GM19193 (cell line): ENCODE results near the gene KDM3B.

ENCODE experiments used
- POLR2A ChIP-seq: IDR thresholded peaks from 4 replicates; pipeline ENCODE4 v1.6.1; 2011; ENCODE audit not compliant: insufficient read depth, insufficient read length; ENCODE audit errors: extremely low read depth

Gene KDM3B

GRCh38 chr5:138435943-138436342 lies 83.5 kb downstream of the KDM3B start:
- TF ChIP-seq POLR2A = no peak

DNA sequence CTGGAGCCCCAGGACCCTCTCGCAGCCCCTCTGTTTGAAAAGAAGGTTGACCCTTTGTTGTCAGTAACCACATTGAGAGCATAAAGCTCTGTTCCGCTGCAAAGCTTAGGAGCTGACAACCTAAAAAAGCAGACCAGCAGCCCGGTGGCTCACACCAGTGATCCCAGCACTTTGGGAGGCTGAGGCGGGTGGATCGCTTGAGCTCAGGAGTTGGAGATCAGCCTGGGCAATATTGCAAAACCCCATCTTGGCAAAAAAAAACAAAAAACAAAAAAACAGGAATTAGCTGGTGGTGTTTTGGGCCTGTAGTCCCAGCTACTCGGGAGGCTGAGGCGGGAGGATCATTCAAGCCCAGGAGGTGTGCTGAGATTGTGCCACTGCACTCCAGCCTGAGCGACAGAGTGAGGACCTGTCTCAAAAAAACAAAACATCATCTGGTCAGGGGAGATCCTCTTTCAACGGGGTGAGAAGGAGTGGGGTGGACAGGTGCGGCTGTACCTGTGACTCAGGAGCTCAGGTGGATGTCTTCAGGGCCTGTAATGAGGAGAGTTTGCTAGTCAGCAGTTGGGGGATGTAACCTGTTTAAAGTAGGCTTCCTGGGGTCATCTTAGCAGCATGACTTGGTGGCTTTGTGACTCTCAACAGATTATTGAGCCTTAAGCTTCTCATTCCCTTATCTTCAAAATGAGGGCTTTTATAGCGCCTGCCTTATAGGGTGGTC lies 85.7 kb downstream of the KDM3B start:
- TF ChIP-seq POLR2A = no peak

GRCh38 chr5:138438724-138439476 lies 86.4 kb downstream of the KDM3B start, which contains the start of gene REEP2:
Gene REEP2, plus strand, starts transcription at chr5:138439057. Its CDS starts 152 bp downstream, at chr5:138439209.
- TF ChIP-seq POLR2A = no peak

GRCh38 chr5:138439477-138440158 lies 87.1 kb downstream of the KDM3B start:
- TF ChIP-seq POLR2A = no peak

DNA sequence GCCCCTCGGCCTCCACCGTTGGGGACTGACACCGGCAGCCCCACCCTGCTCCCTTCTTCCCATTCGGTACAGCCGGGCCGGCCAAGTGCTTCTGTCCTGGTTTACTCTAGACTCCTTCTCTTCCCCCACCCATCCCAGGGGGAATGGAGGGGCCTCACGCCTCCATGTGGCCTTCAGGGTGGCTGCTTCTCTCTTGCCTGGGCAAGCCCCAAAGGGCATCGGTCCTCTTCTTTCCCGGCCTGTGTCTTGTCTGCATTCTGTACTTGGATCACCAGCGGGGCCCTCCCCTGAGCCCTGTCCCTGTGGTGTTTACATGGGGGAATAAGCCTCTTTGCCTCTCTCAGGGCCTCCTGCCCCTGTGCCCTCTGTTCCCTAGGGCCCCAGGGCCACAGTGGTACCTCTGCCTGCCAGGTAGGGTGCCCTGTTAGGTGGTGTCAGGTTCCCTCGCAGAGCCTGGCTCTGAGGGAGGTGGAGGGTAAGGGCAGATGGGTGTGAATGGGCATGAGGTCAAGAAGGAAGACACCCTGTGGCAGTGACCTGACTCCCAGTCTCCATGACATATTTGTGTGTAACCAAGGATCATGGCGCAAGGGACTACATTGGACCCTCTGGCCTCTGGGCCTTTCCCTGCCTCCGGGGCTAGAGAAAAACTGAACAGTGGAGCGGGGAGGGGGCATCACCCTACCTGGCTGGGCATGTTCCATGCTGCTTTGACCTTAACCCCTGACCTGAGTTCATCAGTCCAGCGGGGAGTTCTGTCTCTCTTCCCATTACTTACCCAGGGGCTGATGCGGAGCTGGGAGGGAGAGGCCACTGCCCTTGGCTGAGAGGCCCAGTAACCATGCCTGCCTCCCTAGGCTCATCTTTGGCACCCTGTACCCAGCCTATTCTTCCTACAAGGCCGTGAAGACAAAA lies 87.9 kb downstream of the KDM3B start:
- TF ChIP-seq POLR2A = no peak

DNA sequence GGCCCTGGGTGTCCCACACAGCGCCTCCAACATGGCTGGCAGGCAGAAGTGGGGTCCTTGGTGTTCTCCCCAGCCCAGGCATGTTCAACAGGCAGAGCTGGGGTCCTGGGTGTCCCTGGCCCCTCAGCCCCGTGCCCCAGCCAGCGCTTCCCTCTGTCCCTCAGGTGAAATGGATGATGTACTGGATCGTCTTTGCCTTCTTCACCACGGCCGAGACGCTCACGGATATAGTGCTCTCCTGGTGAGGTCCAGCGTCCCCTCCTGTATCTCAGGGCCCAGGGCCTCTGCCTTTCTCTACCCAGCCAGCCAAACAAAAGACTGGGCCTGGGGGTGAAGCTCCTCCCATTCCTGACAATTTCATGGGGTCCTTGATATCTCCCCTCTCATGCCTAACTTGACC lies 88.7 kb downstream of the KDM3B start:
- TF ChIP-seq POLR2A = no peak

GRCh38 chr5:138444078-138444773 lies 91.7 kb downstream of the KDM3B start:
- TF ChIP-seq POLR2A = no peak

DNA sequence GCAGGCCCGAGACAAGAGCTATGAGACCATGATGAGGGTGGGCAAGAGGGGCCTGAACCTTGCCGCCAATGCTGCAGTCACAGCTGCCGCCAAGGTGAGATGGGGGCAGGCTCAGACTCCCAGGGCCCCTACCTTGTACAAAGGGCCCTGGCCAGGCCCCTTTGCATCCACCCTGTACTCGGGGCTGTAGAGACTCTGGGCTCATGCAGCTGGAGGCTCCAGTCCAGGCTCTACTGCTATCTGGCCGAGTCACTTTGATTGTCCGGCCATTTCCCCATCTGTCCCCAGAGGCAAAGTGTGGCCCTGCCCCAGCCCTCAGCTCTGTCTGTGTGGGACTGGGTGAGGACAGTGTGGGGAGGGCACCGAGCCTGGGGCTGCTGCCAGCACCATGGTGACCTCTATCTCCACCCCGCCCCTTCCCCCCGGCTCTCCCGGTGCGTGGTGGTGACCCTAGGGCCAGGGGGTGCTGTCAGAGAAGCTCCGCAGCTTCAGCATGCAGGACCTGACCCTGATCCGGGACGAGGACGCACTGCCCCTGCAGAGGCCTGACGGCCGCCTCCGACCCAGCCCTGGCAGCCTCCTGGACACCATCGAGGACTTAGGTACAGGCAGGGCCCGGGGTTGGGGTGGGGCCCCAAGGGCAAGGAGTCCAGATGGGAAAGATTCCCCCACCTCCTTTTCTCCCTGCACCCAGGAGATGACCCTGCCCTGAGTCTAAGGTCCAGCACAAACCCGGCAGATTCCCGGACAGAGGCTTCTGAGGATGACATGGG lies 92.5 kb downstream of the KDM3B start:
- no peak for TF ChIP-seq POLR2A

DNA sequence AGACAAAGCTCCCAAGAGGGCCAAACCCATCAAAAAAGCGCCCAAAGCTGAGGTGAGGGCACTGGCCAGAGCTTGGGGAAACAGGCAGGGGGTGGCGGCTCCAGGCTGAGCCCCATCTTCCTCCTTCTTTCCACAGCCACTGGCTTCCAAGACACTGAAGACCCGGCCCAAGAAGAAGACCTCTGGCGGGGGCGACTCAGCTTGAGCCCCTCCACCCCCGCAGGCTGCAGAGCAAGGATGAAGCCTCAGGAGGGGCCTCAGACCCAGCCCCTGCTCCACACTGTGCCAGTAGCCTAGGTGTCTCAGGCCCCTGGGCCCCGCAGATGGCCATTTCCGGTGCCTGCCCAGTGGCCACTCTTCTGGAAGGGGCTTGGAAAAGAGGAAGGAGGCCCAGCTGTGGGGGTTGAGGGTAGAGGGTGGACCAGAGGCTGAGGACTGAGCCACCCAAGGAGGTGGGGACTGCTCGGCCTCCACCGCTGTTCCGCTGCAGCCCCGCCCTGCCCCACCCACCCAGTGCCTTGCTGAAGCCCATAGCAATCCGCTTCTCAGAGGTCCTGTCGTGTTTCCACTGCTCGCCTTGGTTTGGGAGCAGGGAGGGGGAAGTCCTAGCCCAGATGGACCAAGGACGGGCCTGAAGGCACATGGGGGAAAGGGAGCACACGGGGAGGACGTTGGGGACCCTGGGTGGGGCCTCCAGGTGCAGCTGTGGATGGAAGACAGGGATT lies 93.2 kb downstream of the KDM3B start:
- no peak for TF ChIP-seq POLR2A

GRCh38 chr5:138448070-138448469 lies 95.6 kb downstream of the KDM3B start:
- no peak for TF ChIP-seq POLR2A

DNA sequence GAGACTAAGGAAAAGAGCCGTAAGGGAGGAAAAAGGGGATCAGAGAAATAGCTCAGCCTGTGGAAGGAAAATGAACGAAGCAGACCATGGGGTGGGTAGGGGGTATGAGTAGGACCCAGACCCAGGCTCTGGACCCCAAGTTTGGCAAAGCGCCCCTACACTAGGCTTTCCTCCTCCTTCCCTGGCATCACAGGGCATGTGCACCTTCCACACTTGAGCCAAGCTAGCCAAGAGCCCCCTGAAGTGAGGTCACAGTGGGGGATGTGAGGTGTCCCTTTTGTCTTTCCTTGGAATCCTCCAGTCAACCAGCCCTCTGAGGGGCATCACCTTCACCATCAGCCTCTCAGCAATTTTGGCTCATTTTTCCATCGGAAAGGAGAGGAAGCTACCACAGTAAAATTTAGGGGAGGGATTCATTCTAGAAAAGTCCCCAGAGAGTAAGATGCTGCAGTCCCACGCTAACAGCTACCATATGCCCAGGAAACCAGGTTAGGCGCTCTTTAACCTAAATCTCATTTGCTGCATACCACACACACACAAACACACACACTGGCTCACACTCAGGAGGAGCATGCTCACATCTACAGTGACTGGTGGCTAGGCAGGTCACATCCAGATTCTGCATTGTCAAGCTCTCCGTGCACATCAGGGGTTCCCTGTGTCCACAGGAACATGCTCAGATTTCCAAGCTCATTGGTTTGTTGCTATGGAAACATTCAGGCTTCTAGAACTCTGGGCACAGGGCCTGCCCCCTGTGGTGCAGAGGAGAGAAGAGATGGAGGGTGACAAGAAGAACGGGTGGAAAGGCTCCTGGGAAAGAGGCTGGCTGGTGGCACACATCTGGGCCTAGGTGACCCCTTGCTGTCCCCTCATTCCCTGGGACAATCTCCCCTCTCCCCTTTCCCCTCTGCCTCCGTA lies 96.3 kb downstream of the KDM3B start:
- no peak for TF ChIP-seq POLR2A

DNA sequence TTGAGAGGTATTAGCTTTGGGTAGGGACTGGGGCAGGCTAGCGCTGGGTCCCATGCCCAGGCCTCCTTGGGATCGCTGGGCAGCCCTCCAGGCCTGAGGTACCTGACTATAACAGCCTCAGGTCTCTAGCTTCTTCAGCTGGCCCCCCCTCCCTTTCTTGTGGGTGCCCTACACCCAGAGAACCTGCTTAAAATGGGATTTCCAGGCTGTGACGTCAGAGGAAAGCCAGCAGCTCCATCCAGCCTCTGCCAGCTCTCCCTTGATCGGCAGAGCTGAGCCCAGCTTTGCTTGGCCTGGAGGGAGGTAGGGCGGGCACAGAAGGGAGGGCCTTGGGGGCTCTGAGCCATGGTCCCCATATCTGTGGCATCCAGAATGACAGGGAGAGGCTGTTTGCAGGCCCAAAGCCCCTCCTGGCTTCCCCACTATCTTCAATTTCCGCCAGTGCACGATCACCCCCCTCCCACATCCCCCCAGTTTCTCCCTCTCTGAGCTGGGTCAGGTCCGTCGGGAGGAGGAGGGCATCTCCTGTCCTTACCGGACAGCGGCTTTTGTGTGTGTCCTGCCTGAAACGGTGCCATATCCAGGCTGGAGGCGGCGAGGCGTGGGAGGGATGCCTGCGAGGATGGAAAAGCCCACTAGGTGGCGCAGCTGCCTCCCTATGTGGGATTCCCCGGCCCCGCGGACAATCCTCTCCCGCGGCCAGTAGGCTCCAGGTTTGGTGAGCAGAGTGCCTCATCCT lies 97.2 kb downstream of the KDM3B start:
- TF ChIP-seq POLR2A = no peak
